Measurements from ENCODE around the gene AKAP7.

AKAP7 gene

GRCh38 chr6:131206463-131207251 lies 71.4 kb downstream of the AKAP7 start:
- in situ Hi-C loops (cut with HindIII; ENCODE audit: low sequenced_read_pairs): no loop called here
- no peak for DNase-seq (ENCODE audit: low read depth)
- no peak overlapping the region for H3K4me3 ChIP-seq (ENCODE audit: low read depth, low read length)
- TF ChIP-seq, protein P1, sequence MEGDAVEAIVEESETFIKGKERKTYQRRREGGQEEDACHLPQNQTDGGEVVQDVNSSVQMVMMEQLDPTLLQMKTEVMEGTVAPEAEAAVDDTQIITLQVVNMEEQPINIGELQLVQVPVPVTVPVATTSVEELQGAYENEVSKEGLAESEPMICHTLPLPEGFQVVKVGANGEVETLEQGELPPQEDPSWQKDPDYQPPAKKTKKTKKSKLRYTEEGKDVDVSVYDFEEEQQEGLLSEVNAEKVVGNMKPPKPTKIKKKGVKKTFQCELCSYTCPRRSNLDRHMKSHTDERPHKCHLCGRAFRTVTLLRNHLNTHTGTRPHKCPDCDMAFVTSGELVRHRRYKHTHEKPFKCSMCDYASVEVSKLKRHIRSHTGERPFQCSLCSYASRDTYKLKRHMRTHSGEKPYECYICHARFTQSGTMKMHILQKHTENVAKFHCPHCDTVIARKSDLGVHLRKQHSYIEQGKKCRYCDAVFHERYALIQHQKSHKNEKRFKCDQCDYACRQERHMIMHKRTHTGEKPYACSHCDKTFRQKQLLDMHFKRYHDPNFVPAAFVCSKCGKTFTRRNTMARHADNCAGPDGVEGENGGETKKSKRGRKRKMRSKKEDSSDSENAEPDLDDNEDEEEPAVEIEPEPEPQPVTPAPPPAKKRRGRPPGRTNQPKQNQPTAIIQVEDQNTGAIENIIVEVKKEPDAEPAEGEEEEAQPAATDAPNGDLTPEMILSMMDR (IDR thresholded peaks at IDR 0.05; ENCODE audit: low read depth, low read length, missing control alignments): no peak

DNA sequence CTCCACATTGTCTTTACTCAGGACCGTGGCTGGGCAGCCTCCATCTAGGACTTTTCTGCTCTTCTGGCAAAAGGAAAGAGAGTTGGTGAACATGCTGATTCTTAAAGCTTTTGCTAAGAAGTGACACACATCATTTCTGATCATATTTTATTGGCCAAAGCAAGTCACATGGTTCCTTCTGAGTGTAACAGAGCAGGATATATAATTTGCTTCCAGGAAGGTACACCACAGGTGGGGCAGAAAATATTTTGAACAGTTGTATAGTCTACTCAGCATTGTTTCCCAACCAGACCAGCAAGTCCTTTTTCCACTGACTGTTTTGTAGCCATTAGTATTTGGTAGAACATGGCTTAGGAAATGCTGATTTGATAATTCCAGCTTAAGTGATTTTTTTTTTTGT lies 73.5 kb downstream of the AKAP7 start:
- TF ChIP-seq, protein P1 (IDR thresholded peaks at IDR 0.05; ENCODE audit: low read depth, low read length, missing control alignments): no peak
- DNase-seq (ENCODE audit: low read depth): no peak
- in situ Hi-C loops (cut with HindIII; ENCODE audit: low sequenced_read_pairs): no loop called here
- no peak overlapping the region for H3K4me3 ChIP-seq (ENCODE audit: low read depth, low read length)

DNA sequence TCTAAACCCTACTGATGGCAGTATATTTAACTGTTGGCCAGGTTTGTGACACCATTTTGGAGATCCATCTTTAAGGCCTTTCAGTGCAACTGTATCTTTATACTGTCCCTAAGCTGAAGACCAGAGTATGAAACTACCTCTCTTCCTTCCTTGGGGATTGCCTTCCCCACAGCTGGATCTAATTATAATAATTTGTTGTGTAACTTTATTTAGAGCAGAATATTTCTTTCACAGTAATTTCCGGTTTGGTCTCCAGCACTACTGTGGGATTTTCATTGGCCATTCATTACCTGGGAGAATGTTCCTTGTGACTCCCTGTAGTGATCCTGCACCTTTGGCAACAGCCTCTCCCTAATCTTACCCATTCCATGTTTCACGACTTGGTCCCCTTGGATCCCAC lies 75.2 kb downstream of the AKAP7 start:
- in situ Hi-C loops (cut with HindIII; ENCODE audit: low sequenced_read_pairs): no loop called here
- no peak for DNase-seq (ENCODE audit: low read depth)
- TF ChIP-seq, protein P1 (IDR thresholded peaks at IDR 0.05; ENCODE audit: low read depth, low read length, missing control alignments): no peak

DNA sequence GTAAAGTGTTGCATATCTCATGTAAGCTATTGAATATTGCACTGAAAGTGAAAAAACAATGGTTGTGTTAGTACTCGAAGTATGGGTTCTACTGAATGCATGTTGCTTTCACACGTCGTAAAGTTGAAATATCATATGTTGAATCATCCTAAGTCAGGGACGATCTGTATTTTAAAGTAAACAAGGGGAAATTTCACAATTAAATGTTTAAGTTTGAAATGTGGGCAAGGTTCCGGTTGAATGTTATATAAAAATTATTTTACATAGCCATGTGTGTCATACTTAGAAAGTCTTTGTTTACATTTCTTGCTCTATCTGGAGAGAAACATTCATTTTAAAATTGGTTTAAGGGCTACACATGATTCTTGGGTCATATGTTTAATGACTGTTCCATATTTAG lies 76.8 kb downstream of the AKAP7 start:
- in situ Hi-C loops (cut with HindIII; ENCODE audit: low sequenced_read_pairs): no loop called here
- DNase-seq (ENCODE audit: low read depth): no peak
- TF ChIP-seq, protein P1 (IDR thresholded peaks at IDR 0.05; ENCODE audit: low read depth, low read length, missing control alignments): no peak
- H3K4me3 ChIP-seq (ENCODE audit: low read depth, low read length): no peak overlapping the region

More for the DNA sequence above, 75.2 kb downstream of the AKAP7 start:
- H3K4me3 ChIP-seq (ENCODE audit: low read depth, low read length): no peak overlapping the region

- TF ChIP-seq, protein P1 (IDR thresholded peaks at IDR 0.05; ENCODE audit: low read depth, low read length, missing control alignments): no peak
- DNase-seq (ENCODE audit: low read depth): no peak
- H3K4me3 ChIP-seq (ENCODE audit: low read depth, low read length): no peak overlapping the region
- in situ Hi-C loops (cut with HindIII; ENCODE audit: low sequenced_read_pairs): no loop called here
These were observed 77.6 kb downstream of the AKAP7 start for GRCh38 chr6:131212913-131213312.

DNA sequence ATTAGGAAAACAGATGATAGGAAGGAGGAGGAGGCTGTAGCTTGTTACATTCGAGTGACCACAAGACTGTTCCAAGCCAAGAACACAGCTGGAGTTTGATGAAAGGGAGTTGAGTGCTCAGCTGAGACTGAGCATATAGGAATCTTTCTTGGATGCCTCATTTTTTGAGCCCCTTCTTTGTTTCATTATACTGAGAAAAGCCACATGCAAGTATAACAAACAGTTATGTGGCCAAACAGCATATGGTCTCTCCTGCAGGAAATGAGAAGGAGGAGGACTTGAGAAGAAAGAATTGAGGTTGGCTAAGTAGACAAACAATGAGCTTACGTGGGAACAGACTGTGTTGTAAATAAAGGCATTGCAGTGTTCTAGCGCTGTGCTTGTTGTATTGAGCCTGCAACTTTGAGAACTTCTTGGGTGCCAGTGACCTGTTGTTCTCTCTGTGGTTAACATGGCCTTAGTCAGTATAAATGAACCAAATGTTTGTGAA lies 78.3 kb downstream of the AKAP7 start:
- no peak overlapping the region for H3K4me3 ChIP-seq (ENCODE audit: low read depth, low read length)
- DNase-seq (ENCODE audit: low read depth): peak; percentile 96
- in situ Hi-C loops (cut with HindIII; ENCODE audit: low sequenced_read_pairs): no loop called here
- TF ChIP-seq, protein P1 (IDR thresholded peaks at IDR 0.05; ENCODE audit: low read depth, low read length, missing control alignments): no peak
